ENCODE measurements around the gene GSTP1.

DNA sequence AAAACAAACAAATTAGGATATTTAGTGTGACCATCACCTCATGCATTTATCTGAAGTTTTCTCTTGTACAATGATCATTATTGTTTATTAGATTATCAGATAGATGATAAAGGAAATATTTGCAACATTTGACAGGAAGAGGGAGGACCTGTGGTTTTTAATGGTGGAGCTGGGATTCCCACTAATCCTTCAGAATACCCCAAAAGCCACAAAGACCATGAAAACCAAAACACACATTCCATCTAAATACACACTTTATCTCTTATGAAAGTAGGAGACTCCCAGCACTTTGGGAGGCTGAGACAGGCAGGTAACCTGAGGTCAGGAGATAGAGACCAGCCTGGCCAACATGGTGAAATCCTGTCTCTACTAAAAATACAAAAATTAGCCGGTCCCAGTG is 15.5 kb downstream of the GSTP1 start:
- TF ChIP-seq, protein P1, sequence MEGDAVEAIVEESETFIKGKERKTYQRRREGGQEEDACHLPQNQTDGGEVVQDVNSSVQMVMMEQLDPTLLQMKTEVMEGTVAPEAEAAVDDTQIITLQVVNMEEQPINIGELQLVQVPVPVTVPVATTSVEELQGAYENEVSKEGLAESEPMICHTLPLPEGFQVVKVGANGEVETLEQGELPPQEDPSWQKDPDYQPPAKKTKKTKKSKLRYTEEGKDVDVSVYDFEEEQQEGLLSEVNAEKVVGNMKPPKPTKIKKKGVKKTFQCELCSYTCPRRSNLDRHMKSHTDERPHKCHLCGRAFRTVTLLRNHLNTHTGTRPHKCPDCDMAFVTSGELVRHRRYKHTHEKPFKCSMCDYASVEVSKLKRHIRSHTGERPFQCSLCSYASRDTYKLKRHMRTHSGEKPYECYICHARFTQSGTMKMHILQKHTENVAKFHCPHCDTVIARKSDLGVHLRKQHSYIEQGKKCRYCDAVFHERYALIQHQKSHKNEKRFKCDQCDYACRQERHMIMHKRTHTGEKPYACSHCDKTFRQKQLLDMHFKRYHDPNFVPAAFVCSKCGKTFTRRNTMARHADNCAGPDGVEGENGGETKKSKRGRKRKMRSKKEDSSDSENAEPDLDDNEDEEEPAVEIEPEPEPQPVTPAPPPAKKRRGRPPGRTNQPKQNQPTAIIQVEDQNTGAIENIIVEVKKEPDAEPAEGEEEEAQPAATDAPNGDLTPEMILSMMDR (IDR thresholded peaks at IDR 0.05): no peak
- no peak for TF ChIP-seq POLR2A (IDR thresholded peaks at IDR 0.05)
